Fibroblast of lung (primary cell): Measurements from ENCODE around the gene ARHGAP10.

ENCODE experiments used
- EZH2 ChIP-seq: IDR thresholded peaks from 2 replicates; pipeline ENCODE4 v1.5.1; 2012; ENCODE audit warnings: low read length, control low read depth, mild to moderate bottlenecking; ENCODE audit errors: missing control alignments
- TF ChIP-seq, protein P1 (sequence below), 2 donors: IDR thresholded peaks in 1 of 2; conservative IDR thresholded peaks in 1 of 2; 1 replicate in 1 of 2; 2 replicates in 1 of 2; pipeline ENCODE4 v1.5.1; 2011 to 2012; ENCODE audit warnings: low read length in 2 of 2, control low read depth in 1 of 2, inconsistent platforms in 1 of 2, low read depth in 1 of 2, mild to moderate bottlenecking in 1 of 2

- TF ChIP-seq, protein P1, sequence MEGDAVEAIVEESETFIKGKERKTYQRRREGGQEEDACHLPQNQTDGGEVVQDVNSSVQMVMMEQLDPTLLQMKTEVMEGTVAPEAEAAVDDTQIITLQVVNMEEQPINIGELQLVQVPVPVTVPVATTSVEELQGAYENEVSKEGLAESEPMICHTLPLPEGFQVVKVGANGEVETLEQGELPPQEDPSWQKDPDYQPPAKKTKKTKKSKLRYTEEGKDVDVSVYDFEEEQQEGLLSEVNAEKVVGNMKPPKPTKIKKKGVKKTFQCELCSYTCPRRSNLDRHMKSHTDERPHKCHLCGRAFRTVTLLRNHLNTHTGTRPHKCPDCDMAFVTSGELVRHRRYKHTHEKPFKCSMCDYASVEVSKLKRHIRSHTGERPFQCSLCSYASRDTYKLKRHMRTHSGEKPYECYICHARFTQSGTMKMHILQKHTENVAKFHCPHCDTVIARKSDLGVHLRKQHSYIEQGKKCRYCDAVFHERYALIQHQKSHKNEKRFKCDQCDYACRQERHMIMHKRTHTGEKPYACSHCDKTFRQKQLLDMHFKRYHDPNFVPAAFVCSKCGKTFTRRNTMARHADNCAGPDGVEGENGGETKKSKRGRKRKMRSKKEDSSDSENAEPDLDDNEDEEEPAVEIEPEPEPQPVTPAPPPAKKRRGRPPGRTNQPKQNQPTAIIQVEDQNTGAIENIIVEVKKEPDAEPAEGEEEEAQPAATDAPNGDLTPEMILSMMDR (conservative IDR thresholded peaks at IDR 0.05 in 1 of 2, IDR thresholded peaks at IDR 0.05 in 1 of 2; ENCODE audit: low read depth in 1 of 2, low read length in 2 of 2) = no peak
- TF ChIP-seq EZH2 = no peak
Observed at GRCh38 chr4:147879676-147880075, 147.8 kb downstream of the ARHGAP10 start.
